ENCODE measurements around the gene RSPO3.

RSPO3 gene

DNA sequence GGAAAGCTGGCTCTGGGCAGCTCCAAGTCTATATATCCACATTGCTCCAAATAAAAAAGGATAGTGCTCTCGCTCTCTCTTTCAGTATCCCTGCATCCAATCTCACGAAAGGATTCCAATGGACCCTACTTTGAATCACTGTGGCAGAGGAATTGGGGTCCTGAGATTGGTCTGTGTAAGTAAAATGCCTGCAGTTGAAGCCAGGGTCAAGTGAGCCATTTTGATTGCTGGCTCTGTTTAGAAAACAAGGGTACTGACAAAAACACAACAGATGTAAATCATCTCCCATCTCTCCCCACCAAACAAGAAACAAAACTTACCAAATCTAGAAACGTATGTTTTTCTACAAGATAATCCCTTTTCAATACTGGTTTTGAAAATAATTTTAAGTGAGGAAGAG lies 45.6 kb downstream of the RSPO3 start:
- no peak for DNase-seq

DNA sequence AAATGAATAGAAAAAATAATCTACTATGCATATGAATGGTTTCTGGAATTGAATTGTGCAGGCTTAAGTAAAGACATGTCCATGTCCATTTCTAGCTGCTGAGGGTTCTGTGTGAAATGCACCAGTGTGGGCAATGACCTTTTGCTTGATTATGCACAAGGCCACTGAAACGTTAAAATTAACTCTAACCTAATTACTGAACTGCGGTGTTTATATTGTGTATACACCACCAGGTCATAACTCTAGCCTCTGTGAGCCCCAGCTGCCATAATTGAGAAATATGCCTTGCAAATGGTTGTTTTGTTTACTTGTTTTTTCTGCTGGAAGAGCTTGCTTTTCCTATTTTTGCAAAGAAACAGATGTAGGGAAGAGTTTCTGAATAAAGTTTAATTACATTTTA lies 46.1 kb downstream of the RSPO3 start:
- no peak for DNase-seq

DNA sequence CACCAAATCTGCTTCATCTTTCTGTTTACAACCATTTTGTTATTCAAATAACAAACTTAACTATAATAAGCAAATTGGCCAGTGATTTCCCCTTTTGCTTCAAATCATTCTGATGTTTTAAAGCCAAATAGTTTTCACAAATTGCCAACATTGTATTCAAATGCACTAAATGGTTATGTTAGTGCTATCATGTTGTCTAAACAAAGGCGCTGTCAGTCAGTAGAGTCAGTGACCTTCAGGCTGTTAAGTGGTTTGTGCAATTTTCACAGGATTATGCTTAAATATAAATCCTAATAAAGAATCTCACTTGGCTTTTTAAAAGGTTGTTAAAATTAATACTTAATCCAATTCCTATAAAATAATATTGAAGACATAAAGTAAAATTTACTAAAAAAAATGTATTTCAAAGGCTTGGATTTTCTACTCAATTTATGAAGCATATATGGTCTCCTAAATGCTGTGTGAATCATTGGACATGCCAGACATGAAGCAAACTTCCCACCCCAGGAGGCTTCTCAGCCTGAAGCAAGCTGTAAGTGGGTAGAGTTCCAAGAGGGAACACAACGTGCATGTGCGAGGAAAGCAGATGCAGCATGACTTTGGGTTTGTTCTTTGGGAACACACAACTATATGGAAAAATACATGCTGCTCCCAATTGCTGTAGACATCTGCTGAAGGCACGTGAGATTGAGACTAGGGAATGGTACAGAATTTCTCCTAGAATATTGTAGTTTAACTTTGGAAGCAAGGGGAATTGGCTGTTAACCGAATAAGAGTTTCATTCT lies 54.9 kb downstream of the RSPO3 start:
- no peak for DNase-seq

DNA sequence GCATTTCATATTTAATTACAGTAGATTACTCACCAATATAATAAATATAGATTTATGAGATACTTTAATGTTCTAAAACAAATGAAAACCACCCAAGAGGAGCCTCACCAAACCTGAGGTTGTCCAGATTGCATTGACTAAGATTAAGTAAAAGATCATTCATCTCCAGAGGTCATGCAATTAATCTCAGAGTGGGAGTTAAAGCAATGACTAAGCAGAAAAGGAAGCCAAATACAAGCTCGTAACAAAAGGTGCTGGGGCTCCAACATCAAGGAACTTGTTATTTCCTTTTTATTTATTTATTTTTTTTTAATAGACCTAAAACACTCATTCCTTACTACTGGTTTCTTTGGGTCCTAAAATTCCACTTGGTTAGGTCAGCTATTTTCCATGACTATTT lies 57.7 kb downstream of the RSPO3 start:
- no peak for DNase-seq

DNA sequence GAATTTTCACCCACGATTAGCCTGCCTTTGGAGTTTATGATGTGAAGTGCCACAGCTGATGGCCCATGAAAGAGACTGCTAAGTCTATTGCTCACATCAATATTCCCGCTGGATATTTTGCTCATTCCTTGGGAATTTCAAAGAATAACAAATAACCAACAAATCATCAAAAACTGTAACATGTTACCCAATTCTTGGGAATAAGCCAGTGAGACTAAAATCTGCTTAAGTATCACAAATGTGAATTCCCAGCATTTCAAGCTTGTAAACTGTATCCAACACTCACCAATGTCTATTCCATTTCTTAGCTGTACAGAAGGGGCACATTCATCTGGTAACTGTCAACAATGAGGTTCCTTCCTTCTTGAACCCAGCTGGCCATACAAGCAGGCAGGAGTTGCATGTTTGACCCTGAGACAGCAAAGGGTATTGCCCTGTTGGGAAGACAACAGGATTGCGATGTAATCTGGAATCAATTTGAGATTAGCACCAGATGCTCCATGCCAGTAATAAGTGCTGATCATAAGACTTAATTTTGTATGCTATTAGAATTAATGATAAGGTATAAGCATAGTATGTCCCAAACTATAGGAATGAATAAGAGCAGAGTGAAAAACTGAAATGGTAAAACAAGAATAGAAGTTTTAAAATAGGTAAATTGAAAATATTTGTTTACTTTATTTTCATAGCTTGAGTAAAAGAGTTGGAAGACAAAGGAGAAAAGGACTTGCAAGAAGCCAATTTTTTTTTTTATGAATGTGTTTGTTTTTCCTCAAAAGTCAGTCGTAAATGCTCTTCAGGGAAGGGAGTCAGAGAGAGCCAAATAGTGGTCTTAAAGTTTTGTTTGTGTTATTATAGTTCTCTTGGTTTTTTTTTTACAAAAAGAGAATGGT lies 58.8 kb downstream of the RSPO3 start:
- DNase-seq: no peak

DNA sequence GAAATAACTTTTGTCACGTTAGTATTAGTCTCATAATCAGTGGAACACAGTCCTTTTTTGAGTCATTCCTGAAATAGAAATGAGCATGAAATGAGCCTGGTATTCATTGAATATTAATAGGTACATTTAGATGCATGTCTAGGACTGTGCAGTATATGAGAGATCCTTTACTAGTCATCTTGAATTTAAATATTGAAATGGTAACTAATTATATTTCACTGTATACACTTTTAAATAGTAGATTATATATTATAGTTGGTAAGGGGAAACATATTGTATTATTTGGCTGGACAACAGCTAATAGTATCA lies 59.4 kb downstream of the RSPO3 start:
- DNase-seq: no peak

DNA sequence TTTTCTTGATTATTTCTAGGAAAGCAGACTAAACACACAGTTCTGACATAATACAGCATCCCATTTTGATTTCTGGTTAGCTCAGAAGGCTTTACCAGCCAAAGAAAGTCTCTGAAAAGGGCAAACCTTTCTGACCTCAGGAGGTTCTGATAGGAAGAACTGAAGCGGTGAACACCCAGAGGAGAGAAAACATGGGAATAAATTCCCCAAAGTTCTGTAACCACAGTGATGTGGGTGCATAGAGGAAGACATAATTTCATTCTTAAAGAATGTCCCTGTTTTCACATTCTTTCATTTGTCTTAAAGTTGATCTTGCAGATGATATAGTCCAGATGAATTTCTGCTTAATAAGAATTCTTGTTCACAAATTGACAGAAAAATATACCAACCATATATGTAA lies 60.3 kb downstream of the RSPO3 start:
- no peak for DNase-seq

DNA sequence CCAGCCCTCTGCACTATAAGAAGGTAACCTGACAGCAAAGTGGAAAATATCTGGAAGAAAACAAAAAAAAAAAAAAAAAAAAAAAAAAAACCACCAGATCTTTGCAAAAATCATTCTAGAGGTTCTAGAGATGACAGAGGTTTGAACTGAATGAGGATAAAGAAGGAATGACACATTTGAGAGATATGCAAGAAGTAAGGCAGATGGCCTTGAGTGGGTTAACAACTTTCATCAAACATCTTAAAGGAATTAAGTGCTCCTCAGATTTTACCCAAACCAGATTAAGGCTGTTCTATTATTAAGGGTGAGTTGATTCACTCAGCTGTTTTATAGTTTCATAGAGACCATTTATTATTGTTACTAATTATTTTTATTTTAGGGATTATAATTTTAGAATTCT lies 62.0 kb downstream of the RSPO3 start:
- DNase-seq: no peak

DNA sequence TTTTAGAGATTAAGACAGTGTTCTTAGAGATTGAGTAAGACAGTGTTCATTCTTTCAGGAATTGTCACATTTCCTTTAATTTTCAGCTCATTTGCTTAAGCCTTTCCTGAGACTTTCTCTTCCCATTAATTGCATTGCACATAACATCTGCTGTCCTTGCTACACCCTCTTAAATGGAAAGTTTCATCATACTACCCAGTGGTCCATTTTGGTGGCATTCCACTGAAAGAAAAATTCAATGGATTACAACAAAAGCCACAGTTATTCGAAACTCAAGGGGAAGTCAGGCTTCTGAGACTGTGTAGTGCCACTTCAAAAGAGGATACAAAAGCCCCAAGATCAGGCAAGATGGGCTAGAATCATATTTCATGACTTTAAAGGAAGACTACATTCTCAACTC lies 64.0 kb downstream of the RSPO3 start:
- no peak for DNase-seq

DNA sequence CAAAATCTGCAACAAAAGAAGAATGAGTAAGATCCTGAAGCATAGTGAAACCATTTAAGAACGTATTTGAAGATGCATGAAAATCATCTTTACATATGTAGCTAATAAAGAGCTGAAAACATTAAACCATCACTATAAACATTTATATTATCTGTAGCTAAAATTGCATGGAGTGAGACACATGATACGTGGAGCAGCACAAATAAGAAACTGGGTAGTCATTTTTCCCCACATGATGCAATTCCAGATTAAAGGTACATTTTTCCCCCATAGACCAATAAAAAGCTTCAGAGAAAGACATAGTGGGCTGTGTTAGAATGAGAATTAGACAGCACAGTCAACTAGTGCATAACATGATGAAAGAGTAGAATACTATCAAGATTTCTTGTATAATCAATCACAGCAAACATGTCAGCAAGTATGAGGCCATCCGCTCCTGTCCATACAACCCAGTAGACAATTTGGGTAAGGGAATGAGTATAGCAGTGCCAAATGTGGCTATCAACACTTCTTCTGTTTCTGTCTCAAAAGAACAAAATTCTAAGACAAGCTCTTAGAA lies 67.0 kb downstream of the RSPO3 start:
- DNase-seq: no peak

DNA sequence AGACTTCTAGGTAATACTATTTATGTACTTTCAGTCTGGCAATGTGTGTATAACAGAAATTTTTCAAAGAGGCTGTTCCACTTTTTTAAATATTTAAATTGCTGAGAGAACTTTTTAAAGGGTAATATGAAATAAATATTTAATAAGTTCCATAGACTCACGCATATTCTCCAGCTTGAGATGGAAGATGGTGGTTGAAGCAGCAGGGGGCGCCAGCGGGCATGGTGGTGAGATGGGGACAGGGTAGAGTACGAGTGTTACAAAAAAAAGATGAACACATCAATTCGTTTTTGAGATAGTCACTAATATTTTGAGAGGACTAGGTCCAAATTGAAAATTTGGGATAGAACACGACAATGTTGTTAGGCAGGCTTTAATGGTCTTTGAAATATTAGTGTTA lies 68.4 kb downstream of the RSPO3 start:
- no peak for DNase-seq

DNA sequence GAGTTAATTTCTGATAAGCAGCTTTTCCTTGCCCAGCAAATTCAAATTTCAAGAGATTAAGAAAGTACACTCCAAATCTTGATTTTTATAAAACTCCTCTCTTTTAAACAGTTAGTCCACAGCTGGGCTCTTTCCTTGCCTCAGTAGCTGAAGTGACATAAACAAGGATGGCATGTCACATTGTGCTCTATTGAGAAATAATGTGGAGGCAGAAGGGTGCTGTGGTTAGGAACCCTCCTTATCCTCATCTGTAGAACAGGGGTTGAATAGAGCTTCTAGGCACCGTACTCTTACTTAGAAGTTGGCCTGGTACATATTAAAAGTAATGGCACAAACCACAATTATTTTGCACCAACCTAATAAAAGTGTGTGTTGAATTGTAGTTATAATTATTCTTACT lies 70.3 kb downstream of the RSPO3 start:
- DNase-seq: no peak

DNA sequence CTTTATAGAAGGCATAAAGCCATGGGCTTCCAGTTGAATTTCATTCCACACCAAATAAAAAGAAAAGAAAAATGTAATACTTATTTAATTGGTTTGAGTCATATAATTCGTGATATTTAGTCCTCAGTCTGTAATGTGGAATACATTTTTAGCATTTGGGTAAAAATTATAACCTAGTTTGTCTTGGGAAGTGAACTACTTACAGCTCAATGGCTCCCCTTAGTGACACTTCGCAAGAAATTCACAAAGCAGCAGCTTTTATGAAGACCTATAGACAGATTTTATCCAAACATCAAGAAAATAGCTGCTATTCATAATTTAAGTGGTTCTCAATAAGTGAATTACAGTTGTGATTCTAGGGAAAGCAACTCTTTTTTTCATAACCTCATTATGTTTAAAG lies 72.1 kb downstream of the RSPO3 start:
- DNase-seq: no peak

DNA sequence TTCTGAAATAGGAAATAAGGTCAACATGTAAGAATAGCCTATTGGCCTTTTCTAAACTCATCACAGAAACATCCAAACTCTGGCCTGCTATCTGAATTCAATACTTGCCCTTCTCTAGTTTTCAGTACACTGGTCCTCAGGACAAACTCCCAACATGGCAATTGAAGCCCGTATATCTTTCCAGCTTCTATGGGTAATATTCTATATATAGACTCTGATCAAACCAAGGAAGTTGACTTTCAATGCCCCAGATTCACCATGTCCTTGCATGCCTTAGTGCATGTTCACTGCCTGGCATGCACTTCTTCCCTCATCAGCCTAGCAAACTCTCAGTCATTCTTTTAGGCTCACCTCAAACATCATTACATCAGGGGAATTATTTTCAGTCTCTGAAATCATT lies 73.2 kb downstream of the RSPO3 start:
- no peak for DNase-seq

DNA sequence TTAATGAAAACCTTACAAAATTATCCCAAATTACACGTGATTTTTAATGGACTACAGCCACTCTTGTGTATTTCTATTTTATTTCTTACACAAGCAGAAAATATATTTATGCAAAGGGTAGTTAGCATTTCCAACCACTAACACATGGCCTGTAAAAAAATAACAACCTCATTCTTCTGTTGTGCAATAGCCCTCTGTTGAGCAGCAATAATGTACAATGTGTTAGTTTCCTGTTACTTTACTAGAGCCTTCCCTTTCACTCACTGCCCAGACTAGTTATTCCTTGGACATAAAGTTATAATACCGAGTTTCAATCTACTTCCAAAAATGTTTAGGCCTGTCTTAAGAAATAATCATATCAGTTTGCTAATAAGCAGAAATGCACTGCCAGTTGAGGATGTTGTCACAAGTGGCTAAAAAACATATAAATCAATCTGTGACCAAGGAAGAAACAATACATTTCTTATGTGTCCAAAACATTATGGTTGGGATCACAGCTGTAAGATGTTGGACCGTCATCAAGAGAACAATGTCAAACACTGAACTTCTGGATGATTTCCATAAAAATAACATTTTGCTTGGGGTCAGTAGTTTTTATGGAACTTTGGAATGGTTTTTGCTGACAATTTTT lies 74.6 kb downstream of the RSPO3 start:
- no peak for DNase-seq

DNA sequence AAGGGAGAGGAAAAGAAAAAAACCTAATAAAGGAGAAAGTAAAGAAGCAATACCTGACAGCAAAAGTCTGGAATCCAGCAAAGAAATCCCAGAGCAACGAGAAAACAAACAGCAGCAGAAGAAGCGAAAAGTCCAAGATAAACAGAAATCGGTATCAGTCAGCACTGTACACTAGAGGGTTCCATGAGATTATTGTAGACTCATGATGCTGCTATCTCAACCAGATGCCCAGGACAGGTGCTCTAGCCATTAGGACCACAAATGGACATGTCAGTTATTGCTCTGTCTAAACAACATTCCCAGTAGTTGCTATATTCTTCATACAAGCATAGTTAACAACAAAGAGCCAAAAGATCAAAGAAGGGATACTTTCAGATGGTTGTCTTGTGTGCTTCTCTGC lies 77.4 kb downstream of the RSPO3 start:
- DNase-seq: no peak

DNA sequence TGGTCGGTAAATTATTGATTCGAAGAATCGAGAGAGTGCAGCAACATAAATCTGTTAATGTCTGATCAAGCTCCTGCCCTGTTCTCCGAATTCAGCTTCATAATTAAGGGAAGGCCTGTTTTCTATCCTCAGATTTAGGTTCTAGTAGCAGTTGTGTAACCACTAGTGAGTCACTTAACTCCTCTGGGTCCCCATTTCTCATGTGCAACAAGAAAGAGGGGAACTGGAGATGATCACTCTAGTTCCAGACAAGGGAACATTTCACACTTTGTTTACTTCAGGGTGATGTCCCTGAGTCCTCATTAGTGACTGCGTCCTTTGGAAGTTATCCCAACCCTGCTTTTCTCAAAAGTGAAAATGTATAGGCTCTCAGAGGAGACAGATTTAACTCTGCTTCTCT lies 80.1 kb downstream of the RSPO3 start:
- DNase-seq: no peak

DNA sequence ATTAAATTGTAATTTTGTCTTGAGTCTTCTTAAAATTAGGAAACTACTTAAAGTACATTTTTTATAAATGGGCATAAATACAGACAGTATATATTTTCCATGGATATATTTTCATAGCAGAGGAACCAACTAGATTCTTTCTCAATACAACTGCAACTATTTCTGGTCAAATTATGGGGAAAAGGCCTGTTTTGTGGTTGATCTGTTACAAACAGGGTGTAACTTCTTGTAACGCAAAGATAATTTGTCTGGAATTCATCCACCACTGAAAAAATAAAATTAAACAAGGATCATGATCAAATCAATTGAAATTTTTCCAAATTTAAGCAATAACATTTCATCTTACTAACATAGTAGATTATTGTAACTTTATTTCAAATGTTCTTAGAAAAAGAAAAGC lies 81.0 kb downstream of the RSPO3 start:
- DNase-seq: no peak

DNA sequence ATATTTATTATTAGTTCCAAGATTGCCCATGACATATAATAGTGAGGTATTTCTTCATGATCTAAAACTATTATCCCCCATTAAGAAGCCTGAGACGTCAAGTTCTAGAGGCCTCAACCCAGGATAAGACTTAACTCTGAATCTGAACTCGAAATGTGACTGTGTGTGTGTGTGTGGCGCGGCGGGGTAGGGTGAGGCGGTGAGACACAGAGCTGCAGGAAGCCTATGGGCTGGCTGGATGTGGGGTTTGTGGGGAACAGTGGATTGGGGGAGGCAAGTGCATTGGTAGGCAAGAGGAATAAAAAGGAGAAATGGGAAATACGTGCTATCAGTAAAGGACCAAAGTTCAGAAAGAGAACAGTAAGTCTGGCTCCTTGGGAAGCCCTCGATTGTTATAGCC lies 81.6 kb downstream of the RSPO3 start:
- no peak for DNase-seq

DNA sequence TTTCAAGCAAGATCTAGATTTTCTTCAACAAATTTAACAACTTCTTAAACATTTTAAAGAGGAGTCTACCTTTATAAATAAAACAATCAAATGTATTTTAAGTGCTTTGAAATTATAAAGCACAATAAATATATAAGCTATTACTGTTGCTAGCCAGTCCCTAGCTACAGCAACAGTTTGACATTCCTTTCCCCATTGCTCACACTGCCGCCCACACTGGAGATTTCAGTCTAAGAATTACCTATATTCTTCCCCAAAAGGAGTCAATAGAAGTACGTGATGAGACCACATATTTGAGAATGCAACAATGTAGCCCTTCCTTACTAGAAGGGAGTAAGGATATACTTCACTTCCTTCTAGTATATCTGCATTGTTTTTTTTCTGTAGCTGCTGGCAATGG lies 82.8 kb downstream of the RSPO3 start:
- DNase-seq: no peak

DNA sequence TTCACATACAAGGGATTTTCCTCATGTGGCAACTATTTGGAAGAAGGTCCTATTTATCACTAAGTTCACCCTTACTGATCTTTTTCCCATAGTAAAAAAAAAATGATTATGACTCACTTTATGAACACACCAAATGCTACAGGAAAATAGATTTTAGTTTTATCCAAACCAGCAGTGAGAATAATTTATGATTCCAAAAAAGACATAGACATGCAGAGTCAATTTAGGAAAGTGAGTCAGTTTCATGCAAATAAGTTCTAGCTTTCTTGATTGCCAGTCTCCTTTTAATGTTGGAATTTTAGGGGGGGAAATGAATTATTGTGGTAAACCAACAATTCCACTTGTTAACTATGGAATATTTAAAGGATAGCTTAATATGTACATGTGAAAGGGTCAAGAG lies 84.2 kb downstream of the RSPO3 start:
- DNase-seq: no peak

DNA sequence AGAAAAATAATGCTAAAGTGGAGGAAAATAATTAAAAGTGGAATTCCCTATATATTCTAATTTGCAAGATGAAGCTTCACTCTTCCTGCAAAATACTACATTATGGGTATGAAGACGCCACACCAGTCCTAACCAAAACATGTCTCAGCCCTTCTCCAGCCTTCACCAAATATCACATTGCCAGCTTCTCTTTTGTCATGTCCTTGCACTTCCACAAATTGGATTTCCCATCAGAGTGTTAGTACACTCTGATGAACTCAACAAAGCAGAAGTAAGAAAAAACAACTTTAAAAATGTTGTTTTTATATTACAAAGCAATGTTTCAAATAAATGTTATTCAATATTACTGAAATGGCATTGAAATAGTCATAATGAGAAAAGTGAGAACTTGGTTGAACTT lies 85.8 kb downstream of the RSPO3 start:
- no peak for DNase-seq

DNA sequence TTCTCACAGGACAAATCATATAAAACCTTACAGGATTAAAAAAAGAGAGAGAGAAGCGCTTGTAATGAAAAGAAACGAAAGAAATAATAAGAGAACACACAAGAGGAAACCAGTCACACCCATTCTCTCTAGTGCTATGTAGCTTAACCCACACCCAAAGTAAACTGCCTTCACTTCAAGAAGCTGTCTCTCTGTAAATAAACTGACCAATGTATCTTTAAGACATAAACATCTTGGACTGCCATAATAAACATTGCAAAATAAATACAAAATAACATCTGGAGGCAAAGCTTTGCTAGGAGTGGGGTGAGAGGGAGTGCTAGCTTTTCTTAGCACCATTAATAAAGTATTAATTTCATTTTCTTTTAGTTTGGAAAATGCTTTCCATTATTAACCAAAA lies 86.6 kb downstream of the RSPO3 start:
- no peak for DNase-seq

DNA sequence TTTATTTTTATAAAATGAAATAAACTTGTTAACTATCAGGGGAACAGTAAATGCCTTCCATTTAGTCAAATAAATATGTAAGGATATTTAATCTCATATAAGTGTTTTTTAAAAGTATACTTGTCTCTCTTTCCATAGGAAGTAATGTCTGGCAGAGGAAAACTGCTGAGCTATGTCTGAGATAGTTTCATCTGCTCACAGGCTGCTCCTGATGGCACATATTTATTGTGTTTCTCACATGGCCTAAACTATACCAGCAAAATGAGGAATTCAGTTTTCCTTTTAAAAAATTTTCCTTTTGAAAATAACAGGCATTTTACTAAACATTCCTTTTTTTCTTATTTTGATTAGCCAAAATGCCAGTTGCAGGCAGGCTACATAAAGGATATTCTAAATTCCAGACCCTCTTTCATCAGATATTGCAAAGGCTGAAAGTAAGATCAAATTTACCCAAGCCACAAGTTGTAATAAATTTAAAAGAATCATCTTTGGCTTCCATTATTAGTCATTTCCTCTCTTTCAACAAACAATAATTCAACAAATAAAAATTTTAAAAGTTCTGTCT lies 88.1 kb downstream of the RSPO3 start:
- DNase-seq: no peak
